Keratinocyte (primary cell): Measurements from ENCODE around the gene SRPK2. TPM values are rescaled to one million over a fixed set of nuclear protein-coding genes. Genes with fewer than 3 reads are reported as not detected.

Experiments
- DNase-seq: peaks from one replicate; pipeline ENCODE4 v3.0.0-alpha.2; 2011; ENCODE audit warnings: low read depth, missing footprints, low spot score
- FAIRE-seq: peaks from 2 replicates; lab custom pipeline; 2011; peaks lifted over from hg19 to GRCh38; lab: Jason Lieb, UNC
- H2AFZ ChIP-seq: 2 replicates; pipeline ENCODE4 v1.6.0; 2012; ENCODE audit warnings: low read length, control low read depth, inconsistent platforms; ENCODE audit not compliant: control insufficient read depth
- H3K27ac ChIP-seq: 2 replicates; pipeline ENCODE4 v1.5.1; 2011; ENCODE audit warnings: low read length; ENCODE audit not compliant: control insufficient read depth, insufficient read depth
- H3K27me3 ChIP-seq: 3 replicates; pipeline ENCODE4 v1.6.0; 2011; ENCODE audit warnings: low read length; ENCODE audit not compliant: control insufficient read depth, insufficient read depth; ENCODE audit errors: extremely low read depth
- H3K36me3 ChIP-seq, 2 experiments: 2 replicates in 1 of 2; 3 replicates in 1 of 2; pipeline ENCODE4 v1.5.1; 2011; ENCODE audit warnings: low read length in 2 of 2, mild to moderate bottlenecking in 1 of 2; ENCODE audit not compliant: control insufficient read depth in 2 of 2, insufficient read depth in 2 of 2; ENCODE audit errors: extremely low read depth in 1 of 2
- H3K4me1 ChIP-seq: 3 replicates; pipeline ENCODE4 v1.5.1; 2011; ENCODE audit warnings: low read length; ENCODE audit not compliant: control insufficient read depth, insufficient read depth; ENCODE audit errors: extremely low read depth
- H3K4me2 ChIP-seq: 3 replicates; pipeline ENCODE4 v1.6.0; 2011; ENCODE audit warnings: low read depth, low read length; ENCODE audit not compliant: control insufficient read depth, insufficient read depth; ENCODE audit errors: extremely low read depth
- H3K4me3 ChIP-seq, 3 experiments: fragments of 200-600 bp in 1 of 3; sonication (generic) in 1 of 3; 2 replicates in 2 of 3; 3 replicates in 1 of 3; pipeline ENCODE4 v1.5.1; 2011 to 2016; ENCODE audit warnings: low read length in 3 of 3, mild to moderate bottlenecking in 3 of 3, control low read depth in 2 of 3, inconsistent platforms in 1 of 3, low read depth in 1 of 3, mixed read lengths in 1 of 3, mixed run types in 1 of 3, moderate library complexity in 1 of 3; ENCODE audit not compliant: control insufficient read depth in 2 of 3, insufficient read depth in 2 of 3; ENCODE audit errors: extremely low read depth in 1 of 3
- H3K79me2 ChIP-seq: 2 replicates; pipeline ENCODE4 v1.6.0; 2012; ENCODE audit warnings: low read length; ENCODE audit not compliant: control insufficient read depth, insufficient read depth
- H3K9ac ChIP-seq: 3 replicates; pipeline ENCODE4 v1.6.0; 2011; ENCODE audit warnings: low read length; ENCODE audit not compliant: control insufficient read depth, insufficient read depth; ENCODE audit errors: extremely low read depth
- H3K9me1 ChIP-seq: 3 replicates; pipeline ENCODE4 v1.6.0; 2011; ENCODE audit warnings: low read length; ENCODE audit not compliant: control insufficient read depth, insufficient read depth; ENCODE audit errors: extremely low read depth
- H3K9me3 ChIP-seq: 2 replicates; pipeline ENCODE4 v1.5.1; 2012; ENCODE audit warnings: low read depth, low read length; ENCODE audit not compliant: control insufficient read depth
- H4K20me1 ChIP-seq: 3 replicates; pipeline ENCODE4 v1.6.0; 2011; ENCODE audit warnings: low read length; ENCODE audit not compliant: control insufficient read depth, insufficient read depth; ENCODE audit errors: extremely low read depth
- EZH2 ChIP-seq: IDR thresholded peaks from one replicate; pipeline ENCODE4 v1.6.1; 2012; ENCODE audit warnings: inconsistent platforms, mild to moderate bottlenecking, low read length, moderate library complexity
- dilution Hi-C: fragments of 300-500 bp; cut with MboI; formaldehyde crosslinking; loops from one replicate; pipeline ENCODE4 v1.7.0; 2020; ENCODE audit warnings: low sequenced_read_pairs; ENCODE audit not compliant: extremely low pct_ligation_motif_present
- polyA plus RNA-seq, 5 experiments: library from polyadenylated mRNA; depleted of rRNA in 3 of 5; stranded (reverse) in 3 of 5; stranded (forward) in 1 of 5; unstranded in 1 of 5; fragments of >200 nt; gene quantifications; 1 replicate in 1 of 5; 2 replicates in 3 of 5; 3 replicates in 1 of 5; pipeline versions ENCODE4 v1.2.1 to v1.2.3, GENCODE V29; 2011 to 2012; ENCODE audit warnings: missing spikeins in 2 of 5, low read depth in 1 of 5, low replicate concordance in 1 of 5
- TF ChIP-seq, protein P1 (sequence below), 3 experiments: IDR thresholded peaks in 1 of 3; conservative IDR thresholded peaks in 1 of 3; optimal IDR thresholded peaks in 1 of 3; 2 replicates in 2 of 3; 3 replicates in 1 of 3; pipeline versions ENCODE3 to v1.5.1; 2011; ENCODE audit warnings: low read length in 3 of 3, mild to moderate bottlenecking in 3 of 3, moderate library complexity in 2 of 3, control low read depth in 1 of 3, inconsistent platforms in 1 of 3; ENCODE audit not compliant: insufficient read depth in 2 of 3; ENCODE audit errors: extremely low read depth in 1 of 3

SRPK2 gene
- polyA plus RNA-seq, 1 donor (not counting 4 experiments of a cell fraction or from before 2014, with no cell fraction given): 40.2 TPM

DNA sequence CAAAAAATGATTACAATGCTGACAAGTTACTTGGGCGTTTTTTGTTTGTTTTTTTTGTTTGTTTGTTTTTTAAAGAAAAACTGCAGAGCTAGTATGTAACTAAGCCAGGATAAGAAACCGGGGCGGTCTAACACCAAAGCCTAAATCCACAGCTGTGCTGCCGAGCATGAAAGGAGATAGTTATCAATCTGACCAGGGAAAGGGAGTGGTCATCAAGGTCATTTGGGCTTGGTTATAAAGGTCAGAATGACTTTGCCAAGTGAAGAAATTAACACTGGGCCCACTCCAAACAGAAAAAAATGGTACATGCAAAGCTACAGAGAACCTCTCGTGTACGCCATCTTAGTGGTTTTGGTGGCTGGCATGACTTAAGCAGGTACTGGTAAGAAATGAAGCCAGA is 104.7 kb downstream of the SRPK2 start:
- dilution Hi-C loops: no loop called here
- no peak overlapping the region for H3K9ac ChIP-seq
- DNase-seq (no peak), FAIRE-seq (no peak)
- H3K79me2 ChIP-seq: peaks cover 34% of the 10 kb centered on the region
- no peaks in the 10 kb centered on the region for H3K4me1 ChIP-seq
- no peaks in the 10 kb centered on the region for H4K20me1 ChIP-seq
- no peaks in the 10 kb centered on the region for H3K27me3 ChIP-seq
- no peak overlapping the region for H3K4me2 ChIP-seq
- no peaks in the 10 kb centered on the region for H3K9me3 ChIP-seq
- no peak overlapping the region for H2AFZ ChIP-seq
- TF ChIP-seq, protein P1, sequence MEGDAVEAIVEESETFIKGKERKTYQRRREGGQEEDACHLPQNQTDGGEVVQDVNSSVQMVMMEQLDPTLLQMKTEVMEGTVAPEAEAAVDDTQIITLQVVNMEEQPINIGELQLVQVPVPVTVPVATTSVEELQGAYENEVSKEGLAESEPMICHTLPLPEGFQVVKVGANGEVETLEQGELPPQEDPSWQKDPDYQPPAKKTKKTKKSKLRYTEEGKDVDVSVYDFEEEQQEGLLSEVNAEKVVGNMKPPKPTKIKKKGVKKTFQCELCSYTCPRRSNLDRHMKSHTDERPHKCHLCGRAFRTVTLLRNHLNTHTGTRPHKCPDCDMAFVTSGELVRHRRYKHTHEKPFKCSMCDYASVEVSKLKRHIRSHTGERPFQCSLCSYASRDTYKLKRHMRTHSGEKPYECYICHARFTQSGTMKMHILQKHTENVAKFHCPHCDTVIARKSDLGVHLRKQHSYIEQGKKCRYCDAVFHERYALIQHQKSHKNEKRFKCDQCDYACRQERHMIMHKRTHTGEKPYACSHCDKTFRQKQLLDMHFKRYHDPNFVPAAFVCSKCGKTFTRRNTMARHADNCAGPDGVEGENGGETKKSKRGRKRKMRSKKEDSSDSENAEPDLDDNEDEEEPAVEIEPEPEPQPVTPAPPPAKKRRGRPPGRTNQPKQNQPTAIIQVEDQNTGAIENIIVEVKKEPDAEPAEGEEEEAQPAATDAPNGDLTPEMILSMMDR (optimal IDR thresholded peaks at IDR 0.05 in 1 of 3, IDR thresholded peaks at IDR 0.05 in 1 of 3, conservative IDR thresholded peaks at IDR 0.05 in 1 of 3; ENCODE audit: extremely low read depth in 1 of 3, insufficient read depth in 2 of 3, low read length in 3 of 3): no peak
- no peak for TF ChIP-seq EZH2
- no peak overlapping the region for H3K27ac ChIP-seq
- no peak overlapping the region for H3K4me3 ChIP-seq
- H3K36me3 ChIP-seq: no peaks in the 10 kb centered on the region
- no peaks in the 10 kb centered on the region for H3K9me1 ChIP-seq

DNA sequence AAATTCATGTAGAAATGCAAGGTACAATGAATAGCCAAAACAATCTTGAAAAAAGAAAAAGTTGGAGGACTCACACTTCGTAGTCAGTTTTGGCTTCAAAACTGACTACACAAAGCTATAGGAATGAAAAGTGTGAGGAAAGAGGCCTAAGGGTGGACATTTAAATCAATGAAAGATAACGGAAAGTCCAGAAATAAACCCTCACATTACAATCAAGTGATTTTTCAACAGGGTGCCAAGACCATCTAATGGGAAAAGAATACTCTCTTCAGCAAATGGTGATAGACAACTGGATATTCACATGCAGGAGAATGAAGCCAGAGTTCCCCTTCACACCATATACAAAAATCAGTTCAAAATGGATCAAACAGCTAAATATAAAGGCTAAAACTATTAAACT is 106.8 kb downstream of the SRPK2 start:
- FAIRE-seq (no peak), DNase-seq (no peak)
- H3K9ac ChIP-seq: no peak overlapping the region
- no peak overlapping the region for H3K4me3 ChIP-seq
- H3K4me1 ChIP-seq: peaks cover 8% of the 10 kb centered on the region
- TF ChIP-seq EZH2: no peak
- TF ChIP-seq, protein P1 (optimal IDR thresholded peaks at IDR 0.05 in 1 of 3, IDR thresholded peaks at IDR 0.05 in 1 of 3, conservative IDR thresholded peaks at IDR 0.05 in 1 of 3; ENCODE audit: extremely low read depth in 1 of 3, insufficient read depth in 2 of 3, low read length in 3 of 3): no peak
- H2AFZ ChIP-seq: no peak overlapping the region
- dilution Hi-C loops: no loop called here
- H3K79me2 ChIP-seq: peaks cover 35% of the 10 kb centered on the region
- H3K36me3 ChIP-seq: no peaks in the 10 kb centered on the region
- H3K27me3 ChIP-seq: no peaks in the 10 kb centered on the region
- no peak overlapping the region for H3K27ac ChIP-seq
- no peaks in the 10 kb centered on the region for H3K9me1 ChIP-seq
- H3K9me3 ChIP-seq: no peaks in the 10 kb centered on the region
- H3K4me2 ChIP-seq: no peak overlapping the region
- H4K20me1 ChIP-seq: no peaks in the 10 kb centered on the region
